Ishikawa (cell line): ENCODE data around the gene KRT81.

Experiments
- CEBPB ChIP-seq: IDR thresholded peaks from 2 replicates; pipeline ENCODE4 v1.6.1; 2012
- CREB1 ChIP-seq: IDR thresholded peaks from 2 replicates; pipeline ENCODE4 v1.6.1; 2012; ENCODE audit warnings: low read depth
- EP300 ChIP-seq: IDR thresholded peaks from 2 replicates; pipeline ENCODE4 v1.6.1; 2012; ENCODE audit warnings: borderline replicate concordance
- REST ChIP-seq: IDR thresholded peaks from 2 replicates; pipeline ENCODE4 v1.6.1; 2012; ENCODE audit warnings: low read depth, mild to moderate bottlenecking

GRCh38 chr12:52242442-52243258, 48.7 kb downstream of the KRT81 start:
- no peak for TF ChIP-seq CREB1
- TF ChIP-seq EP300: no peak
- no peak for TF ChIP-seq CEBPB
- no peak for TF ChIP-seq REST
